Activated naive CD8-positive, alpha-beta T cell treated with anti-CD3 and anti-CD28 coated beads, Interleukin-2, amount 50 U/mL, for 24 hours (primary cell): ENCODE results near the gene TMEM14A.

Source experiments
- ATAC-seq: fragments of 150-1000 bp; cut with Tn5 transposase; one replicate; pipeline ENCODE4 v1.10.0; 2021
- DNase-seq: peaks from one replicate; pipeline ENCODE4 v3.0.0; 2021
- H3K27ac Mint-ChIP-seq: one replicate; pipeline ENCODE4 v1.8.0; 2021; ENCODE audit warnings: mild to moderate bottlenecking, mixed read lengths
- H3K27me3 Mint-ChIP-seq: one replicate; pipeline ENCODE4 v1.8.0; 2021; ENCODE audit warnings: mixed read lengths
- H3K36me3 Mint-ChIP-seq: one replicate; pipeline ENCODE4 v1.8.0; 2021; ENCODE audit warnings: low read depth, mixed read lengths
- H3K4me1 Mint-ChIP-seq: one replicate; pipeline ENCODE4 v1.8.0; 2021; ENCODE audit warnings: mixed read lengths
- H3K4me3 Mint-ChIP-seq: one replicate; pipeline ENCODE4 v1.8.0; 2021; ENCODE audit warnings: mild to moderate bottlenecking, moderate library complexity, mixed read lengths
- H3K9me3 Mint-ChIP-seq: one replicate; pipeline ENCODE4 v1.8.0; 2021; ENCODE audit warnings: mixed read lengths

Gene TMEM14A

DNA sequence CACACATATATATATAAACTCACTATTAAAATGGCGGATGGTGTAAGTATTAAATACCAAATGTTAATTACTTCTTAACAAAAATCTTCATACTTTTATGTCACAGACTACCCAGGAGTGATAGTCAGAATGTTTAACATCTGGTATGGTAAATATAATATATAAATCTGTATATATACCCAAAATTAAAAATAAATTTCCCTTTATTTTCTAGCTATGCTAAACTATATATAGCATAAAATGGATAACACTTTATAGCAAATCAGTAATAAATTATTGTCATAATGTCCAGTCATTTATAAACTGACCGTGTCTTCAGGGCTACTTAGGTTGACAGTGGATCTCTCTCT is 55.3 kb downstream of the TMEM14A start:
- DNase-seq (no peak), ATAC-seq (no peak)
- Mint-ChIP-seq H3K27me3 (peaks cover 8% of the 10 kb centered on the region), H3K9me3 (no peaks in the 10 kb centered on the region), H3K4me1 (no peaks in the 10 kb centered on the region), H3K36me3 (no peaks in the 10 kb centered on the region), H3K27ac (no peak overlapping the region), H3K4me3 (no peak overlapping the region)

DNA sequence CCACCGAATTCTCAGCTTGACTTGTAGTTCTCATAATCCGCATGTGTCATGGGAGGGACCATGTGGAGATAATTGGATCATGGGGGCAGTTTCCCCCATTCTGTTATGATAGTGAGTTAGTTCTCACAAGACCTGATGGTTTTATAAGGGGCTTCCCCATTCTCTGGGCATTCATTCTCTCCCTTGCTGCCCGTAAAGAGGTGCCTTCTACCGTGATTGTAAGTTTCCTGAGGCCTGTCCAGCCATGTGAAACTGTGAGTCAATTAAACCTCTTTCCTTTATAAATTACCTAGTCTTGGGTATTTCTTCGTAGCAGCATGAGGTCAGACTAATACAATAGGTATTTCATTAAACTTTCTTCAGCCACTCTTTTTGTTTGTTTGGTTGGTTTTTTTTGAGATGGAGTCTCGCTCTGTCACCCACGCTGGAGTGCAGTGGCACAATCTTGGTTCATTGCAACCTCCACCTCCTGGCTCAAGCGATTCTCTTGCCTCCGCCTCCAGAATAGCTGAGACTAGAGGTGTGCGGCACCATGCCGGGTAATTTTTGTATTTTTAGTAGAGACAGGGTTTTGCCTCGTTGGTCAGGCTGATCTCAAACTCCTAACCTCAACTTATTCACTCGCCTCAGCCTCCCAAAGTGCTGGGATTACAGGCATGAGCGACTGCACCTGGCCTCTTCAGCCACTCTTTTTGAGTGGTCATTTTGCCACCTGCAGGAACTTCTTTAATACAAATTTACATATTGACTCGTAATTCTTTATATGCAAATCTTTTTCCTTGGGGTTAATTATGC is 56.0 kb downstream of the TMEM14A start:
- H3K27ac Mint-ChIP-seq, result no peak overlapping the region
- ATAC-seq (no peak), DNase-seq (no peak)
- no peaks in the 10 kb centered on the region for H3K36me3 Mint-ChIP-seq
- H3K9me3 Mint-ChIP-seq, result no peaks in the 10 kb centered on the region
- H3K4me1 Mint-ChIP-seq, result no peaks in the 10 kb centered on the region
- no peak overlapping the region for H3K4me3 Mint-ChIP-seq
- peaks cover 8% of the 10 kb centered on the region for H3K27me3 Mint-ChIP-seq

DNA sequence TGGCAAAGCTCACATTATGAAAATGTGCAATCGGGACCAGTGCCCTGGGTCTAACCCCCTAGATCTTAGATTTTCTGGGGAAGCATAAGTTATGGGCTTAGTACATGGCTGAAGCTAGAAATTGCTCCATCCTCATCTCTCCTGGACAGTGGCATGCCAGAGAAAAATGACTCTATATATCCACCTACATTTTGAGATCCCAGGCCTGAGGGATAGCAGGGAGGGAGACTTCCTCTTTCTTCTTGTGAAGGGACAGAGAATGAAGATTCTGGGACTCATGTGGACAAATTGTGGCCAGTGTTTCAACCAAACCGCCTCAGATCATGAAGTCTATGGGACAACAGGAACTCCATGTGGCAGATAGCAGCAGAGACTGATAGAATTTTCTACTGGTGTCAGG is 57.0 kb downstream of the TMEM14A start:
- no peaks in the 10 kb centered on the region for H3K4me1 Mint-ChIP-seq
- no peaks in the 10 kb centered on the region for H3K36me3 Mint-ChIP-seq
- H3K9me3 Mint-ChIP-seq, result no peaks in the 10 kb centered on the region
- ATAC-seq, result no peak
- H3K27ac Mint-ChIP-seq, result no peak overlapping the region
- no peak for DNase-seq
- H3K4me3 Mint-ChIP-seq, result no peak overlapping the region
- H3K27me3 Mint-ChIP-seq, result peaks cover 4% of the 10 kb centered on the region

DNA sequence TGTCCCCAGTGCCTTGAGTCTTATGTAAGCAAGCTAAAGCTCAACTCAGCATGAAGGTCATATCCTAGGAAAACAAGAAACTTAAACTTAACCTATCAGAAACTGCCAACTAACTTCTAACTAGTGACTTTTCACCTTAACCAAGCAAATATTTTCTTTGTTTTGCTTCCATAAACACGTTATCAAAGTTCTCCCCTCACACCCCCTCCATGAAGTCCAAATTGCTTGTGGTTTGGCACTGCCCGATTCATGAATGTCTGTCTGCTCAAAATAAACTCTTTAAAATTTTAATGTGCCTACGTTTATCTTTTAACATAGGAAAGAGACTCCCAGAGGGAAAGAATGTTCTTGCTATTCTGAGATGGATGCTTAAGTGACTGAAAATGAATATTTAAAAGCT is 57.5 kb downstream of the TMEM14A start:
- peaks cover 3% of the 10 kb centered on the region for H3K27me3 Mint-ChIP-seq
- no peak overlapping the region for H3K4me3 Mint-ChIP-seq
- no peaks in the 10 kb centered on the region for H3K36me3 Mint-ChIP-seq
- H3K9me3 Mint-ChIP-seq, result no peaks in the 10 kb centered on the region
- ATAC-seq (no peak), DNase-seq (no peak)
- no peaks in the 10 kb centered on the region for H3K4me1 Mint-ChIP-seq
- no peak overlapping the region for H3K27ac Mint-ChIP-seq

DNA sequence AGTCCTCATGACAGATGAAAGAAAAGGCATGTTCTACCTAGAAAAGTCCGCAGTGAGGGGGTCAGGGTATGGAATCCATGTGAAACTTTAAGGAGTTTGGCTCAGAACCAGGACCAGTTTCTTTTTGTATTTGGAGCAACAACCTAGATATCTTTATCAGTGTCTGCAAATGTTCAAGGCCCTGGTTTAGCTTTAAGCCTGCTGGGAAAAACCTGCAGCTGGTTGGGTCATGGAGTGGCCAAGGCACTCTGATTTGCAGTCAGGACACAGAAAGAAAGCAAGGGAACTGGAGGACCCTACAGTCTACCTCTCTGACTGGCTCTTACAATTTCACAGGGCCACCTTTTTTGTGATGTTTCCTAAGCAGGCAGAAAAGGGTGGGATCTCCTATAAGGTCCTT is 58.7 kb downstream of the TMEM14A start:
- Mint-ChIP-seq H3K4me1 (no peaks in the 10 kb centered on the region), H3K27me3 (peaks cover 2% of the 10 kb centered on the region), H3K27ac (no peak overlapping the region), H3K4me3 (no peak overlapping the region), H3K36me3 (no peaks in the 10 kb centered on the region), H3K9me3 (no peaks in the 10 kb centered on the region)
- DNase-seq (no peak), ATAC-seq (no peak)

DNA sequence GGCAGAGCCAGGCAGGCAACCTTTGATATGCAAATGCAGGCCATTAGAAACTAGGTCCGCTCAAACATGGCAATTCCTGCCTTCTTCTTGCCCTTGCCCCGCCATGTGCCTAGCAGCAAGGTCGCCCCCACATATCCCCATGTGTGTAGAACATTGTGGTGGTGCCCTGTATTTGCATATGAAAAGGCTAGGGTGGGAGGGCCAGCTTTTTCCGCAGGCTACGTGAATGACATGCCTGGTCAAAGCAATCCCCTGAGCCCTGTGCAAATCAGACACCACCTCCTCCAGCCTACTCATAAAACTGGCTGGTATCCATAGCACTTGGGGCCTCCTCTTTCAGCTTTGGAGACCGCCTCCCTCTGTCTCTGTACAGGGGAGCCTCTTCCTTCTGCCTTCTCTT is 60.8 kb downstream of the TMEM14A start:
- Mint-ChIP-seq H3K36me3 (no peaks in the 10 kb centered on the region), H3K4me1 (no peaks in the 10 kb centered on the region)
- ATAC-seq, result no peak

DNA sequence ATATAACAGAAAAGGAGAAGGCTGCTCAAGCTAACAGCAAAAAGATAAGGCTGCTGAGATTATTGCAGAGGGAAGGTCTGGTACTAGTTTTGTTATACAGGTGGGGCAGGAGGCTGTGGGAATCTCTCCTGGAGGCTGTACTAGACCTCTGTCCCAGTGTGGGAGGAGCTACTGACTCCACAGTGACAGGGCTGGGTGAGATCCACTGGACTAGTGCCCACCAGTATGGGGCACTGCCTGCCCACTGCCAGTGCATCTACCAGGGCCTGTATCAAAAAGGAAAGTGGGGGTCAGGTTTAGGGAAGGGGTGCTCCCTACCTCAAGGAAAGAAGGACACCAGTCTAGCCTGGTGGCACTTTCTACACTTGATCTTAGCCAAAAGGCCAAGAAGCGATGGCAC is 62.3 kb downstream of the TMEM14A start:
- no peak for DNase-seq
- H3K27me3 Mint-ChIP-seq, result no peaks in the 10 kb centered on the region
- no peak for ATAC-seq
- no peaks in the 10 kb centered on the region for H3K4me1 Mint-ChIP-seq
- no peak overlapping the region for H3K4me3 Mint-ChIP-seq
- H3K27ac Mint-ChIP-seq, result no peak overlapping the region
- H3K9me3 Mint-ChIP-seq, result no peaks in the 10 kb centered on the region
- no peaks in the 10 kb centered on the region for H3K36me3 Mint-ChIP-seq

More for the DNA sequence above, 60.8 kb downstream of the TMEM14A start:
- H3K27ac Mint-ChIP-seq, result no peak overlapping the region
- DNase-seq, result no peak
- no peak overlapping the region for H3K4me3 Mint-ChIP-seq
- H3K9me3 Mint-ChIP-seq, result no peaks in the 10 kb centered on the region
- H3K27me3 Mint-ChIP-seq, result no peaks in the 10 kb centered on the region

DNA sequence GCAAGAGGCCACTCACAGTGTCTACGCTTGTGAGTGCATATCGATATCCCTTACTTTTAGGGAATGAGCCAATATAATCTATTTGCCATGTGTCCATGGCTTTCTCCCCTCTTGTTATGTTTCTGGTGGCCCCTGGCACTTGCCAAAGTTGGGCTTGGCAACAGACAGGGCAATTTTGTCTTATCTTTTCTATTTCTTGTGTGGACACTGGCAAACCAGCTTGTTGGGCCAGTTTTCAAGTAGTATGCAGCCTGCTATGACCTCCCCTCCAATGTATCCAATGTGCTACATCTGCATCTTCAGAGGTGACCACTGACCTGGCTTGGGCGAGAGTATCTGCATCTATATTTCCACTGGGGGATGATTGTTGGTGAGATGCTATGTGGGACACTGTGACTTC is 63.2 kb downstream of the TMEM14A start:
- no peaks in the 10 kb centered on the region for H3K27me3 Mint-ChIP-seq
- no peaks in the 10 kb centered on the region for H3K9me3 Mint-ChIP-seq
- H3K36me3 Mint-ChIP-seq, result no peaks in the 10 kb centered on the region
- no peak for DNase-seq
- no peak overlapping the region for H3K27ac Mint-ChIP-seq
- H3K4me1 Mint-ChIP-seq, result no peaks in the 10 kb centered on the region
- no peak for ATAC-seq
- H3K4me3 Mint-ChIP-seq, result no peak overlapping the region

DNA sequence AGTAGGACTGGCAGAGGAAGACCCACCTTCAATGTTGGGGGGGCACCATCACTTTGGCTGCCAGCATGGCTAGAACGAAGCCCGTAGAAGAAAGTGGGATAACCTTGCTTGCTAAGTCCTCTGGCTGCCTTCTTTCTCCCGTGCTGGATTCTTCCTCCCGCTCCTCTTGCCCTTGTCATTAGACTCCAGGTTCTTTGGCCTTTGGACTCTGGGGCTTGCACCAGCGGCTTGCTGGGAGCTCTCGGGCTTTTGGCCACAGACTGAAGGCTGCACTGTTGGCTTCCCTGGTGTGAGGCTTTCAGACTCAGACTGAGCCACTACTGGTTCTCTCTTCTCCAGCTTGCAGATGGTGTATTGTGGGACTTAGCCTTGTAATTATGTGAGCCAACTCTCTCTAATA is 64.2 kb downstream of the TMEM14A start:
- Mint-ChIP-seq H3K4me1 (no peaks in the 10 kb centered on the region), H3K4me3 (no peak overlapping the region), H3K27me3 (no peaks in the 10 kb centered on the region), H3K9me3 (no peaks in the 10 kb centered on the region), H3K27ac (no peak overlapping the region), H3K36me3 (no peaks in the 10 kb centered on the region)
- DNase-seq, result no peak
- no peak for ATAC-seq

DNA sequence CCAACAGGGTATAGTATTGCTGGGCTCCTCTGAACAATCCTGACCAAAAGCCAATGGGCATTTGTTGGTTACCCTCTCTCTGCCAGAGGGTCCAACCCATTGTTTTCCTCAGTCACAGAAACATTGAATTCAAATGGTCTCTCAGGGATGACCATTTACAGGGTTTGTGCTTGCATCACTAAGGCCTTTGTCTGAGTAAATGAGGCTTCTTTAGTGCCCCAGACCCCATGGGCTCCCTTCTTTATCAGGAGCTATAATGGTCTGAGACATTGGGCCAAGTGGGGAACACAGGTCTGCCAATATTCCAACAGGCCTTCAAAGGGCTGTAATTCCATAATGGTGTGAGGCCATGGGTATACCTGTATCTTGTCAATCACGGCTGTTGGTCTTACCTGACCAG is 65.2 kb downstream of the TMEM14A start:
- no peak for ATAC-seq

More for the DNA sequence above, 65.2 kb downstream of the TMEM14A start:
- H3K27me3 Mint-ChIP-seq, result no peaks in the 10 kb centered on the region
- no peaks in the 10 kb centered on the region for H3K9me3 Mint-ChIP-seq
- no peak for DNase-seq
- H3K4me3 Mint-ChIP-seq, result no peak overlapping the region
- H3K27ac Mint-ChIP-seq, result no peak overlapping the region
- H3K36me3 Mint-ChIP-seq, result no peaks in the 10 kb centered on the region
- no peaks in the 10 kb centered on the region for H3K4me1 Mint-ChIP-seq
